SK-N-SH (cell line): ENCODE measurements around the gene MYO1F. TPM values are rescaled to one million over a fixed set of nuclear protein-coding genes. Genes with fewer than 3 reads are reported as not detected.

ENCODE experiments used
- CTCF ChIA-PET: fragments of 300-600, 350-600 bp; formaldehyde crosslinking; extraction: SDS; loops from one replicate; lab custom pipeline; 2021; lab: Yijun Ruan, JAX
- POLR2A ChIA-PET: fragments of 350-600 bp; sonication (Branson Sonifier 250); formaldehyde crosslinking; extraction: SDS; loops from one replicate; lab custom pipeline; 2020; ENCODE audit warnings: antibody characterized with exemption, inconsistent platforms; lab: Yijun Ruan, JAX
- DNase-seq: peaks from one replicate; pipeline ENCODE4 v3.0.0; 2012
- H2AFZ ChIP-seq: fragments of 200-600 bp; sonication (generic); 2 replicates; pipeline ENCODE4 v1.8.1; 2016; ENCODE audit warnings: antibody characterized with exemption, mild to moderate bottlenecking, low read depth
- H3F3A ChIP-seq: fragments of 200-600 bp; sonication (generic); replicated peaks from 2 replicates; pipeline ENCODE3; 2016; ENCODE audit warnings: antibody characterized with exemption, mild to moderate bottlenecking; ENCODE audit not compliant: insufficient read depth
- H3K27ac ChIP-seq, 2 experiments: fragments of 200-500 bp in 1 of 2; fragments of 200-600 bp in 1 of 2; sonication (Bioruptor generic) in 1 of 2; sonication (generic), shearing (Covaris generic) in 1 of 2; 2 replicates each; pipeline versions ENCODE4 v1.5.1 to v1.6.1; 2014 to 2016; ENCODE audit warnings: low read depth in 2 of 2, inconsistent platforms in 1 of 2, low read length in 1 of 2, mild to moderate bottlenecking in 1 of 2, mixed read lengths in 1 of 2
- H3K27me3 ChIP-seq: fragments of 200-600 bp; sonication (generic), shearing (Covaris generic); 2 replicates; pipeline ENCODE4 v1.6.1; 2016; ENCODE audit warnings: mixed run types; ENCODE audit not compliant: insufficient read depth
- H3K36me3 ChIP-seq, 2 experiments: fragments of 200-500 bp in 1 of 2; fragments of 200-600 bp in 1 of 2; sonication (Bioruptor generic) in 1 of 2; sonication (generic) in 1 of 2; replicated peaks in 1 of 2; 2 replicates each; pipeline versions ENCODE3 to v1.5.1; 2014 to 2016; ENCODE audit warnings: low read length in 1 of 2, mild to moderate bottlenecking in 1 of 2; ENCODE audit not compliant: insufficient read depth in 2 of 2, control insufficient read depth in 1 of 2
- H3K4me1 ChIP-seq, 2 experiments: fragments of 200-500 bp in 1 of 2; fragments of 200-600 bp in 1 of 2; sonication (Bioruptor generic) in 1 of 2; sonication (generic), shearing (Covaris generic) in 1 of 2; 2 replicates each; pipeline versions ENCODE4 v1.5.1 to v1.6.1; 2014 to 2016; ENCODE audit warnings: low read depth in 1 of 2, low read length in 1 of 2, mixed run types in 1 of 2; ENCODE audit not compliant: insufficient read depth in 2 of 2, control insufficient read depth in 1 of 2
- H3K4me2 ChIP-seq: fragments of 200-600 bp; sonication (generic), shearing (Covaris generic); 2 replicates; pipeline ENCODE4 v1.6.1; 2017; ENCODE audit warnings: mixed run types
- H3K4me3 ChIP-seq, 2 experiments: fragments of 200-500 bp in 1 of 2; fragments of 200-600 bp in 1 of 2; sonication (Bioruptor generic) in 1 of 2; sonication (generic), shearing (Covaris generic) in 1 of 2; 2 replicates each; pipeline versions ENCODE4 v1.5.1 to v1.8.1; 2014 to 2016; ENCODE audit warnings: low read depth in 2 of 2, inconsistent platforms in 1 of 2, low read length in 1 of 2, mild to moderate bottlenecking in 1 of 2, mixed read lengths in 1 of 2, moderate library complexity in 1 of 2
- H3K79me2 ChIP-seq: fragments of 200-600 bp; sonication (generic); 2 replicates; pipeline ENCODE4 v1.8.1; 2017; ENCODE audit warnings: mild to moderate bottlenecking; ENCODE audit not compliant: insufficient read depth
- H3K9ac ChIP-seq: fragments of 200-600 bp; sonication (generic); 2 replicates; pipeline ENCODE4 v1.6.1; 2017; ENCODE audit warnings: mixed run types
- H3K9me2 ChIP-seq: fragments of 200-600 bp; sonication (generic); 2 replicates; pipeline ENCODE4 v1.6.1; 2017; ENCODE audit warnings: mixed run types
- H3K9me3 ChIP-seq: fragments of 200-600 bp; sonication (generic); 2 replicates; pipeline ENCODE4 v1.6.1; 2017; ENCODE audit warnings: mixed run types, mild to moderate bottlenecking, moderate library complexity
- H4K20me1 ChIP-seq: fragments of 200-600 bp; sonication (generic); 2 replicates; pipeline ENCODE4 v1.6.1; 2017; ENCODE audit warnings: mild to moderate bottlenecking, mixed run types; ENCODE audit not compliant: insufficient read depth
- ELF1 ChIP-seq: IDR thresholded peaks from 2 replicates; pipeline ENCODE4 v1.4.0; 2012
- EP300 ChIP-seq, 2 experiments: IDR thresholded peaks; 2 replicates each; pipeline versions ENCODE4 v1.4.0 to v1.6.1; 2012; ENCODE audit warnings: borderline replicate concordance in 1 of 2, low read depth in 1 of 2, low read length in 1 of 2
- FOSL2 ChIP-seq: IDR thresholded peaks from 2 replicates; pipeline ENCODE4 v1.4.0; 2012; ENCODE audit warnings: low read depth, mild to moderate bottlenecking, moderate library complexity, borderline replicate concordance
- FOXJ3 ChIP-seq: sonication (generic); formaldehyde crosslinking; IDR thresholded peaks from 2 replicates; pipeline ENCODE4 v1.5.1; 2020; ENCODE audit warnings: mild to moderate bottlenecking, missing genetic modification reagents
- GABPA ChIP-seq: IDR thresholded peaks from 2 replicates; pipeline ENCODE4 v1.4.0; 2012; ENCODE audit warnings: low read depth, mild to moderate bottlenecking
- GATA2 ChIP-seq: sonication (generic); formaldehyde crosslinking; IDR thresholded peaks from 2 replicates; pipeline ENCODE4 v1.5.0; 2020; ENCODE audit warnings: mild to moderate bottlenecking, missing genetic modification reagents
- IRF3 ChIP-seq: fragments of 150-350 bp; IDR thresholded peaks from 2 replicates; pipeline ENCODE4 v1.6.1; 2016; ENCODE audit warnings: mild to moderate bottlenecking, low read depth, low read length
- MAX ChIP-seq: IDR thresholded peaks from 2 replicates; pipeline ENCODE4 v1.4.0; 2012; ENCODE audit warnings: low read depth
- MXI1 ChIP-seq: IDR thresholded peaks from 2 replicates; pipeline ENCODE4 v1.6.1; 2012; ENCODE audit warnings: mild to moderate bottlenecking, low read depth, low read length, improper control_type of control experiment
- NFIC ChIP-seq: IDR thresholded peaks from 2 replicates; pipeline ENCODE4 v1.4.0; 2012; ENCODE audit warnings: borderline replicate concordance
- REST ChIP-seq: IDR thresholded peaks from 2 replicates; pipeline ENCODE4 v1.6.1; 2012; ENCODE audit warnings: mild to moderate bottlenecking, low read depth, low read length, moderate library complexity
- RFX5 ChIP-seq: IDR thresholded peaks from 2 replicates; pipeline ENCODE4 v1.6.1; 2012; ENCODE audit warnings: mild to moderate bottlenecking, improper control_type of control experiment, low read length
- RXRA ChIP-seq: IDR thresholded peaks from 2 replicates; pipeline ENCODE4 v1.4.0; 2012; ENCODE audit warnings: low read depth, mild to moderate bottlenecking, borderline replicate concordance
- TCF12 ChIP-seq: IDR thresholded peaks from 2 replicates; pipeline ENCODE4 v1.4.0; 2012
- WGBS: methylation state at CpG from one replicate; pipeline ENCODE4 v1.1.6; 2017; ENCODE audit warnings: low lambda C conversion rate; 5-methylcytosine and 5-hydroxymethylcytosine counted together
- polyA plus RNA-seq, 3 experiments: library from polyadenylated mRNA; depleted of rRNA; stranded (reverse); fragments of >200 nt; gene quantifications; 2 replicates each; pipeline ENCODE4 v1.2.3, GENCODE V29; 2012

The MYO1F gene
- polyA plus RNA-seq, 1 of the 3 experiments (the other 2 are of a cell fraction), result 0.51 TPM

GRCh38 chr19:8473648-8474476 is 103.4 kb downstream of the MYO1F start:
- no peaks in the 10 kb centered on the region for H3K9me2 ChIP-seq
- ChIA-PET POLR2A (no interaction called here), CTCF (interaction anchor here (0.6 kb wide), 1 partner anchor 9 kb away, joined by 3 read pairs; no protein-coding TSS in a partner anchor)
- no peaks in the 10 kb centered on the region for H3K9me3 ChIP-seq
- no peak for DNase-seq
- peaks cover 81% of the 10 kb centered on the region for H3K79me2 ChIP-seq
- no peak overlapping the region for H2AFZ ChIP-seq
- H3K4me1 ChIP-seq, result peaks cover 0 to 14% of the 10 kb centered on the region in 2 experiments; a peak in 2 of 4 replicates
- peaks cover 13% of the 10 kb centered on the region for H3F3A ChIP-seq
- H4K20me1 ChIP-seq, result peaks cover 59% of the 10 kb centered on the region
- no peak overlapping the region for H3K9ac ChIP-seq
- TF ChIP-seq FOXJ3 (CRISPR knock-in tag) (no peak), NFIC (no peak), MAX (no peak), FOSL2 (no peak), IRF3 (no peak), RFX5 (no peak), REST (no peak), EP300 (IDR thresholded peaks at IDR 0.05; ENCODE audit: borderline replicate concordance in 1 of 2, low read depth in 1 of 2, low read length in 1 of 2) (no peak), MXI1 (no peak), GATA2 (CRISPR knock-in tag) (no peak), ELF1 (no peak), TCF12 (no peak), GABPA (no peak), RXRA (no peak)
- no peaks in the 10 kb centered on the region for H3K27me3 ChIP-seq
- peaks cover 73 to 76% of the 10 kb centered on the region in 2 experiments for H3K36me3 ChIP-seq
- 77% methylated on average over 6 of the region's 6 CpGs for WGBS
- H3K4me3 ChIP-seq, result no peak overlapping the region
- H3K4me2 ChIP-seq, result no peak overlapping the region
- H3K27ac ChIP-seq, result no peak overlapping the region

Other genes starting within 250 kb of the MYO1F start
- gene KANK3, start 234.2 kb downstream of the MYO1F start, polyA plus RNA-seq (2012; rRNA removed), result 0.51 and 0.91 TPM in 2 replicates
- gene ANGPTL4, start 213.3 kb downstream of the MYO1F start, polyA plus RNA-seq (2012; rRNA removed), result 62.5 and 71.2 TPM in 2 replicates
- gene RAB11B, start 187.1 kb downstream of the MYO1F start, polyA plus RNA-seq (2012; rRNA removed), result 70.5 and 127 TPM in 2 replicates
- gene MARCHF2, start 164.1 kb downstream of the MYO1F start, polyA plus RNA-seq (2012; rRNA removed), result 52.9 and 57.2 TPM in 2 replicates
- 178 and 205 TPM in 2 replicates for gene HNRNPM, start 132.5 kb downstream of the MYO1F start, polyA plus RNA-seq (2012; rRNA removed)
- 0.15 and 0.18 TPM in 2 replicates for gene PRAM1, start 74.8 kb downstream of the MYO1F start, polyA plus RNA-seq (2012; rRNA removed)
- gene ZNF414, start 63.3 kb downstream of the MYO1F start, polyA plus RNA-seq (2012; rRNA removed), result 12.2 and 17.0 TPM in 2 replicates
- gene ADAMTS10, start 33.3 kb upstream of the MYO1F start, polyA plus RNA-seq (2012; rRNA removed), result 3.6 and 5.9 TPM in 2 replicates
- not detected in 2 replicates for gene NFILZ, start 53.2 kb upstream of the MYO1F start, polyA plus RNA-seq (2012; rRNA removed)
- gene ACTL9, start 121.4 kb upstream of the MYO1F start, polyA plus RNA-seq (2012; rRNA removed), result not detected in 2 replicates
- not detected in 2 replicates for gene OR2Z1, start 144.2 kb upstream of the MYO1F start, polyA plus RNA-seq (2012; rRNA removed)